GM21447 (cell line): Measurements from ENCODE around the gene SLC6A17.

ENCODE experiments used
- ATAC-seq: cut with Tn5 transposase; IDR thresholded peaks from one replicate; pipeline ENCODE4 v1.9.1; 2021; ENCODE audit not compliant: unreplicated experiment

Gene SLC6A17

DNA sequence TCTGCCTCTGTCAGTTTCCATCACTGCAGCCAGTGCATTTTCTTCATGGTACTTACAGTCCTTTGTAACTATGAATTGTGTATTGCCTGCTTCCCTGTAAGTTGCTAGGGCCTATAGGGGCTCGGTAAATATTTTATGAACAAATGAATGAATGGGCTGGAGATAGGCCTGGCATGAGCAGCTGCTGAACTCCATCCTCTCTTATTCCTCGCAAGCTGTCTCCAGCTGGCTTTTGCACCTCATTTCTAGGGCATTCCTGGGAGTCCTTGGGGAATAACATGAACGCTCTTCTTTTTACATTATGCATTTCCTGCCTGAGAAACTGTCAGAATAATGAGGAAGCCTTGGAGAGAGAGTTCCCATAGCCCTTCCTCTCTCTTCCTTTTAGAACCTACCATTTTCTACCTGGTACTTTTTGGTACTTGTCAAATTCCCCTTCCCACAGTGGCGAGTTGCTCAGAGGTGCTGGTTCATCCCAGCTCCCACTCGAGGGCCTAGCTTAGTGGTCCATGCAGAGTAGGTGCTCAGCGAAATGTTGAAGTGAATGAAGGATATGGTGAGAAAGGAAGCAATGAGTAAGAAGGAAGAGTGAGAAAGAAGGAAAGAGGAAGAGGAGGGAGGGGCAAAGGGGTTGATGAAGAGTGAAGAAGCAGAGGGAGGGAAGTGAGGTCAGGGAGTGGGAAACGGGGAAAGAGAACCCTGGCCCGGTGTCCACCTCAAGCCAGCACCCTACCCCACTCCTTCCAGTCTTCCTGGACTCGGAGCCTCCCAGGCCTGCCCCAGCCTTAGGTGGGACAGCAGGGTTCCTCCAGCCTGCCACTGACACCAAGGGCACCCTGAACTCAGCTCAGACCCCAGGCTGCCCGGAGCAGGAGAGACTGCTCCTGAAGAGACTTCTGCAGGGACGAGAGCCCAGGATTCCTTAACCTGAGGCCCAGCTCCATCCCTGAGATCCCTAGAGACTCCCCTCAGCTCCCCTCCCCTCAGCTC lies 89.4 kb downstream of the SLC6A17 start:
- ATAC-seq = no peak

DNA sequence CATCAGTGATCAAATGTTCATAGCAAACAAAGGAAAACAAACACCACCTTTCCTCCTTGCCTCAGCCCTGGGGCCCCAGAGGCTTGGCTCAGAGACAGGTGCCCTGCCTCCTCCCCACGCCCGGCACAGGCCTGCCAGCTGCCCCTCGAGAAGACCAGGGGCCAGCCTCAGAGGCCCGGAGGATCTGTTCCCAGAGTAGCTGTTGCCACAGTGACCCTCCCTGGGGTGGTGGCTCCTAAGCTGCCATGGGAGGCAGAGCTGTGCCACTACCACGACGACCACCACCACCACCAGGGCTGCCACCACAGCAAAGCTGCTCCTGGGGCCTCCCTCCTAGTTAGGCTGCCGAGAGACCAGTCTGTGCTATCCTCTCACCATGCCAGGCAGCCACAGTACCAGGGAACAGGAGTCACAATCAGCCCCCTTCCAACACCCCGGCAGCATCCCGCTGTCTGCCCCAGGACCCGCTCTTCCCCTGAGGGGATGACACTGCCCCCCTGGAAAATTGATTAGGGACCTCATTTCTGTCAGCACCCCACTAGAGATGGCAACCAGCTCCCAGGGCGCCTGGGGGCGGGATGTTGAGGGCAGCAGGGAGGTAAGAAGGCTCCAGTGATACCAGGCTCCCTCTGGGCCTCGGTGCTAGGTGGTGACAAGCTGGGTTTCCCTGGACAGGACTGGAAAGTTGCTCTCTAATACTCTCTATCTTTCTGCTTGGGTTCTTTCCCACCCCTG lies 90.3 kb downstream of the SLC6A17 start:
- ATAC-seq = no peak

DNA sequence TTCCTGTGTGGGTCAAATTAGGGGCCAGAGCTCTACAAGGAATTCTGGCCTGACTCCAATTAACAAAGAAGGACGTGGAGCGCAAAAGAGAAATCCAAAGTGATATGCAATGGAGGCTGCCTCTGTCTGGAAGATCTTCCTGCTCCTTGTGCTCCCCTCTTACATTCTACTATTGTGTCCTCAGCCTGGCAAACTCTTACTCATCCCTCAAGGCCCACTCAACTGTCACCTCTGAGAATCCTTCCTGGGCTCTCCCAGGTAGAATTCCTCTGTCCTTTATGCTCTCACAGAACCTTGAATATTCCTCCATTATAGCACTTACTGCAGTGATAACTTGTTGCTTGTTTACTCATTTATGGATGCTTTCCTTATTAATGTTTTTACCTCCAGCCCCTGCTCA lies 91.2 kb downstream of the SLC6A17 start:
- no peak for ATAC-seq

DNA sequence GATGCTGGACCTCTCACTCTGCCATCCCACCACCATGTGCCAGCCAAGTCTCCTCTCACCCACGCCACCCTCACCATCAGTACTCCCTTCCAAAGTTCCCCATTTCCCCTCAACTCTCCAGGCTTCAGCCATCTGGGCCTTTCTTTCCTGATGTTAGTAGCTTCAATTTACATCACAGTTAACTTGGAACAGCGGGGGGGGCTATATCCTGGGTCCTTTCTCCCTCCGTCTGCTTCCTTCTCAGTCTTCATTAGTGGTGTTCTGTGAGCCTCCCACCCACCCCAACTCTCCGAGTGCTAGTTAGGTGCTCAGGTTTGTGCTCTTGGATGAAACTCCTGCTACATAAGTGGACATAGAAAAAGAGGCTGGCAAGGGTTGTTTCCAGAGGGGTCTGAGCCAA lies 91.8 kb downstream of the SLC6A17 start:
- no peak for ATAC-seq

DNA sequence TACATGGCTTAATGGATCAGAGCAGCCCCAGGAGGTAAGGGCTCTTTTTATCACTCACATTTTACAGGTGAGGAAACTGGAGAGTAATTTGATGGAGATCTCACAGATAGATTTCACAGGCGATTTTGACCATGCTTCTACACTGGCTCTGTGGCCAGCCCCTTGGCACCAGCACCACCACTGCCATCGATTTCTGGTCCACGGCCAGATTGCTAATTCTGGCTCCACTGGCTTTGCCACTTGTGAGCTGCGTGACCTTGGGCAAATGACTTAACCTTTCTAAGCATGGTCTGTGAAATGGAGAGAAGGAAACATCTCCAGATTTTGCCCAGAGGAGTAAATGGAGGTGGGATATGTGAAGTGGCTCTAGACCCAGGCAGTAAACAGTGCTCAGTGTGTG lies 92.4 kb downstream of the SLC6A17 start:
- ATAC-seq = no peak

DNA sequence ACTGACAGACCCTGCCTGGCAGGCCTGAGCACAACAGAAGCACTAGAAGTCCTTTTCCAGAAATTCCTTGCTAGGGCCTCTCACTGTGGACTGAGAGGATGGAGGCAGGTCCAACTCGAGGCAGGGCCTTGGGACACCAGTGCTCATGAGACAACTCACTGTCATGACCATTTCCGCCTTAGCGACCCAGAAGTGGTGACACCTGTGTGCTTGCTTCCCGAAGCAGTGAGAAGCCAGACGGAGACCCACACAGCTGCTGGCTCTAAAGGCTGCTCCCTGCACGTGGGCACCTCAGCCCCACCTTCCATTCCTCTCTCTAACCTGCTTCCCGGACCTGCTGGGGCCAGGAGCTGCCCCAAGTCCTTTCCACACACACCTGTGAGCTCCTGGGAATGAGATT lies 92.9 kb downstream of the SLC6A17 start:
- peak; percentile 41 for ATAC-seq

DNA sequence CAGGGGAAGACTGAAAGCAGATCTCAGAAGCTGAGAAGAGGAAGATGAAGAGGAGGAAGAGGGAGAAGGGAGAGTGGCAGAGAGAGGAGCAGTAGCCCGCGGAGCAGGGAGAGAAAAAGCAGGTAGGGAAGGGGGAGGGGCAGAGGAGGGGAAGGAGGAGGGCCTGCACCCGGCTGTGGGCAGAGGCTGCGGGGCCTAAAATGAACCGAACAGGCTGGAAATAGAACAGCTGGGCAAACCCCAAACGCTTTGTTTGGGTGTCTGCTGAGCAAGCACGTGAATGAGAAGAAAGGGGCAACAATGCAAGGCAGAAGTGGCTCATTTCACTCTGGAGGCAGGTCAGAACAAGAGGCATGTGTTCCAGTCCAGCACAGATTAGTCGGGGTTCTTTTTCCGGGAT lies 93.3 kb downstream of the SLC6A17 start:
- peak; percentile 61 for ATAC-seq

DNA sequence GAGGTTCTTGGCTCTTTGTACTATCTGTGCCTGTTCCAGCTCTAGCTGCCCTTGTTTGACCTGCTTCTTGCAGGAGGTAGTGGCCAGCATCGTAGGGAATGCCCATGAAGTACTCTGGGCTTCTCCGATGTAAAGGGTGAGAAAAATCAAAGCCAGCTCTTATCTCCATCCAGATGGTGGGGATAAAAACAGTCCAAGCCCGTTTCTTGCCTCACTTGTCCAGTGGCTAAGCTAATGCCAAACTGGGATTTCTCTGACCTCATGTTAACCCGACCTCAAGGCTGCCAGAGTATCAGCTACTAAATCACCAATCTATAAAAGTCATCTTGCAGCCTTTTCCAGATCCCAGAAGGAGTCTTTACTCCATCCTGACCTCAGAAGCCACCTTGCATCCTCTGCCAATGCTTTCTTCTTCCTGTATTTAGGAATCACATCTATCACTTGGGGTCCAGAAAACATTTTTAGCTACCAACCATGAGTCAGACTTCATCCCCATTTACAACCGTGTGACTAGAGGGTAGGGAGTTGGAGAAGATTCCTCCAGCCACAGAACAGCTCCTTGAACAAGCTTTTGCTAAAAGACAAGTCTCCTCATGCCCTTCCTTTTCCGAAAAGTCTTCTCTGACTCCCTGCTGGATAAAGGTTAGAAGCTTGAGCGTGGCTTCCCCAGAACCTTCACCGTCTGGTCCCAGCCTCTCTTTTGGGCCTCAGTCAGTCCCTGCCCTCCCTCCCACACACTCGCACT lies 95.8 kb downstream of the SLC6A17 start:
- no peak for ATAC-seq

DNA sequence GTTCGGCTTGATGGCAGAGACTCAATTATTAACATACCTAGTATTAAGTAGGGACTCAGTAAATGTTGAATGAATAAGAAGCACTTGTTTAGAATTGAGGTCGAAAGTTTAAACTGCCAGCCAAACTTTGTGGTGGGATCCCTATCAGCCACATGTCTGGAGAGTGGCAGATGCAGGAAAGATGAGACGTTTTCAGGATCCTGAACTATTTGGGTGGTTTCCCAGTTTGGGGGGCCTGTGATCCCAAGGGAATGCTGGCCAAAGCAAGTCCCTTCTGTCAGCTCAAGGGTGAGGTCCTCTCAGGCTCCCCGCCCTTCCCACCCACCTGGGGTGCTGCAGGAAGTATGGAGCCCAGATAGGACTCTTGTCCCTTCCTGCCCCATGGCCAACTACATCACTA lies 98.5 kb downstream of the SLC6A17 start:
- no peak for ATAC-seq

DNA sequence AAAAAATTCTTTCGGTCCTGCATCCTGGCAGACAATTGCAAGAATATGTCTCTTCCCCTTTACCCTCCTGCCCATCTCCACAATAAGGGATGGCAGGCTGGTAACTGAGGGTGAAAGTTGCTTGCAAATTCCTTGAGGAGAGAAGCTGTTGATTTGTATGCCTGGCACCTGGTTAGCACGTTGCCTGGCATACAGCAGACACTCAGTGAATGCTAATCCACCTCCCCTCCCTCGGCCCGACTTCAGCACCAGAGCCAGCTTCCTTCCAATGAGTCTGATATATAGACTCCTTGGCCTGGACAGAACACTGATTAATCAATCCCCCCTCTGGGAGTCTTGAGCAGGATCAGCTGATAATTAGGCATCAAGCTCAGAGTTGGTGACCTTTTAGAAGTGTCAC lies 99.0 kb downstream of the SLC6A17 start:
- ATAC-seq = no peak

DNA sequence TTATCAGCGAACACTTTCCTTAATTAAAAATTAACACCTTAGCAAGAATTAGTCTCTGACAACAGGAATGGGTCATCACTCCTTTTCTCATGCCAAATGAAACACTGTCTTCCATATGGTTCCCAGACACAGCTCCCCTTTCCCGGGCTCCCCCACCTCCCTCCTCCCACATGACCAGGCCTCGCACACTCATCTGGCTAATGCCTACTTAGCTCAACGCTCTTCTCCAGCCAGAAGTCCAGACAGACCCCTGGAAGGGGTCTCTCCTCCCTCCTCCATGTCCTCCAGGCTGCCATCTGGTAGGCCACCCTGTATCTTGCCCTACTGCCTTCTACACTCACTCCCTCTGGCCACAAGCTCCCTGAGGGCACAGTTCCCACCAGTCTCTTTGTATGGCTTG lies 99.7 kb downstream of the SLC6A17 start:
- no peak for ATAC-seq

DNA sequence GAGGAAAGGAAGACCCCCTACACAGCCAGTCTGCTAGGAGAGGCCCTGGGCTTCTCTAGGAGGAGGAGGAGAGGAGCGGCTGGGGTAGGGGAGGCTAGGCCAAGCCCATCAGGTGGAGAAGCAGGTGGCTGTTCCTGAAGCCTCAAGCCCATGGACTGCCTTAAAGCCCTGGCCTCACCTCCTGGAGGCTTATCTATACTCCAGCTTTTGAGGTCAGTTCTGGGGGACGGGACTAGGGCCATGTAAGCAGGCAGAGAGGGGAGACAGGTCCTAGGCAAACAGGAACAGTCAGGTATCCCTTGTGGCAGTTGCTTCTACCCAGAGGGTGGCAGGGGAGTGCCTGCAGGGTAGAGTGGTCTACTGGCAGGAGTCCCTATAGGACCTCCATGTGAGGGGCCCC lies 100.5 kb downstream of the SLC6A17 start:
- ATAC-seq = no peak
